ENCODE measurements around the gene SLC25A42. TPM values are rescaled to one million over a fixed set of nuclear protein-coding genes. Genes with fewer than 3 reads are reported as not detected.

SLC25A42 gene
- total RNA-seq, 2 donors from 2014 or later: 18.3 to 22.8 TPM

- ATAC-seq (no peak), DNase-seq (ENCODE audit: low spot score) (no peak)
- H3K4me3 Mint-ChIP-seq: no peak overlapping the region
- H3K9me3 Mint-ChIP-seq: no peaks in the 10 kb centered on the region
- no peaks in the 10 kb centered on the region for H3K27me3 Mint-ChIP-seq
- H3K4me1 Mint-ChIP-seq (ENCODE audit: low read depth in 2 of 2): peaks cover 0 to 3% of the 10 kb centered on the region in 2 donors
- no peak overlapping the region for H3K27ac Mint-ChIP-seq
- no peaks in the 10 kb centered on the region for H3K36me3 Mint-ChIP-seq
Measured at GRCh38 chr19:19054939-19055440, 8.8 kb upstream of the SLC25A42 start.

GRCh38 chr19:19055701-19056100, 8.1 kb upstream of the SLC25A42 start:
- peaks cover 0 to 3% of the 10 kb centered on the region in 2 donors for H3K4me1 Mint-ChIP-seq (ENCODE audit: low read depth in 2 of 2)
- ATAC-seq (no peak), DNase-seq (ENCODE audit: low spot score) (no peak)
- no peaks in the 10 kb centered on the region for H3K36me3 Mint-ChIP-seq
- no peak overlapping the region for H3K4me3 Mint-ChIP-seq
- H3K9me3 Mint-ChIP-seq: no peaks in the 10 kb centered on the region
- no peak overlapping the region for H3K27ac Mint-ChIP-seq
- no peaks in the 10 kb centered on the region for H3K27me3 Mint-ChIP-seq

- no peaks in the 10 kb centered on the region for H3K9me3 Mint-ChIP-seq
- no peak overlapping the region for H3K27ac Mint-ChIP-seq
- H3K36me3 Mint-ChIP-seq: no peaks in the 10 kb centered on the region
Measured at GRCh38 chr19:19056636-19057275, 7.0 kb upstream of the SLC25A42 start.

GRCh38 chr19:19057317-19057716, 6.5 kb upstream of the SLC25A42 start:
- H3K4me3 Mint-ChIP-seq: no peak overlapping the region
- no peaks in the 10 kb centered on the region for H3K36me3 Mint-ChIP-seq
- H3K9me3 Mint-ChIP-seq: no peaks in the 10 kb centered on the region
- peaks cover under 1 to 3% of the 10 kb centered on the region in 2 donors for H3K4me1 Mint-ChIP-seq (ENCODE audit: low read depth in 2 of 2)
- DNase-seq (ENCODE audit: low spot score) (no peak), ATAC-seq (no peak)
- no peak overlapping the region for H3K27ac Mint-ChIP-seq
- H3K27me3 Mint-ChIP-seq: no peaks in the 10 kb centered on the region

More at GRCh38 chr19:19056636-19057275, 7.0 kb upstream of the SLC25A42 start:
- DNase-seq (ENCODE audit: low spot score): no peak
- H3K4me1 Mint-ChIP-seq (ENCODE audit: low read depth in 2 of 2): peaks cover 0 to 3% of the 10 kb centered on the region in 2 donors
- H3K27me3 Mint-ChIP-seq: no peaks in the 10 kb centered on the region
- H3K4me3 Mint-ChIP-seq: no peak overlapping the region
- ATAC-seq: no peak

- Mint-ChIP-seq H3K4me3 (no peak overlapping the region), H3K27me3 (no peaks in the 10 kb centered on the region), H3K9me3 (no peaks in the 10 kb centered on the region), H3K27ac (no peak overlapping the region), H3K36me3 (no peaks in the 10 kb centered on the region), H3K4me1 (ENCODE audit: low read depth in 2 of 2) (peaks cover 5% of the 10 kb centered on the region in 2 donors)
- DNase-seq (ENCODE audit: low spot score) (no peak), ATAC-seq (no peak)
Measured at GRCh38 chr19:19057720-19058119, 6.1 kb upstream of the SLC25A42 start.

- Mint-ChIP-seq H3K27ac (no peak overlapping the region), H3K9me3 (no peaks in the 10 kb centered on the region), H3K36me3 (no peaks in the 10 kb centered on the region), H3K27me3 (no peaks in the 10 kb centered on the region), H3K4me1 (ENCODE audit: low read depth in 2 of 2) (peaks cover 6 to 17% of the 10 kb centered on the region in 2 donors), H3K4me3 (no peak overlapping the region)
- ATAC-seq (no peak), DNase-seq (ENCODE audit: low spot score) (no peak)
Measured at GRCh38 chr19:19059018-19059836, 4.6 kb upstream of the SLC25A42 start.

- no peaks in the 10 kb centered on the region for H3K27me3 Mint-ChIP-seq
- H3K4me1 Mint-ChIP-seq (ENCODE audit: low read depth in 2 of 2): peaks cover 14 to 25% of the 10 kb centered on the region in 2 donors
- no peaks in the 10 kb centered on the region for H3K9me3 Mint-ChIP-seq
- ATAC-seq (no peak), DNase-seq (ENCODE audit: low spot score) (no peak)
- H3K27ac Mint-ChIP-seq: no peak overlapping the region
- H3K4me3 Mint-ChIP-seq: no peak overlapping the region
- no peaks in the 10 kb centered on the region for H3K36me3 Mint-ChIP-seq
Measured at GRCh38 chr19:19059837-19060611, 3.8 kb upstream of the SLC25A42 start.

- DNase-seq (ENCODE audit: low spot score): no peak
- H3K4me3 Mint-ChIP-seq: no peak overlapping the region
- H3K27me3 Mint-ChIP-seq: no peaks in the 10 kb centered on the region
- H3K4me1 Mint-ChIP-seq (ENCODE audit: low read depth in 2 of 2): peaks cover 14 to 25% of the 10 kb centered on the region in 2 donors
- no peak for ATAC-seq
- H3K36me3 Mint-ChIP-seq: no peaks in the 10 kb centered on the region
- peak overlapping the region in 1 of 2 donors; percentile 37 for H3K27ac Mint-ChIP-seq
- no peaks in the 10 kb centered on the region for H3K9me3 Mint-ChIP-seq
Measured at GRCh38 chr19:19061506-19061905, 2.3 kb upstream of the SLC25A42 start.

- H3K9me3 Mint-ChIP-seq: no peaks in the 10 kb centered on the region
Measured at GRCh38 chr19:19062454-19063182, 1.2 kb upstream of the SLC25A42 start.

GRCh38 chr19:19064098-19064722, 416 bp downstream of the SLC25A42 start:
- H3K27ac Mint-ChIP-seq: peak overlapping the region; percentile 60 to 93
- ATAC-seq: no peak
- peaks cover 24 to 34% of the 10 kb centered on the region in 2 donors for H3K4me1 Mint-ChIP-seq (ENCODE audit: low read depth in 2 of 2)
- no peak for DNase-seq (ENCODE audit: low spot score)
- H3K27me3 Mint-ChIP-seq: no peaks in the 10 kb centered on the region
- H3K36me3 Mint-ChIP-seq: no peaks in the 10 kb centered on the region
- peak overlapping the region; percentile 83 for H3K4me3 Mint-ChIP-seq
- no peaks in the 10 kb centered on the region for H3K9me3 Mint-ChIP-seq

More at GRCh38 chr19:19062454-19063182, 1.2 kb upstream of the SLC25A42 start:
- no peaks in the 10 kb centered on the region for H3K27me3 Mint-ChIP-seq
- H3K4me1 Mint-ChIP-seq (ENCODE audit: low read depth in 2 of 2): peaks cover 18 to 32% of the 10 kb centered on the region in 2 donors
- no peaks in the 10 kb centered on the region for H3K36me3 Mint-ChIP-seq
- ATAC-seq: no peak
- peak overlapping the region; percentile 83 for H3K4me3 Mint-ChIP-seq
- DNase-seq (ENCODE audit: low spot score): no peak
- peak overlapping the region; percentile 60 to 93 for H3K27ac Mint-ChIP-seq

GRCh38 chr19:19064811-19065745, 1.3 kb downstream of the SLC25A42 start:
- no peak for DNase-seq (ENCODE audit: low spot score)
- peaks cover 30 to 34% of the 10 kb centered on the region in 2 donors for H3K4me1 Mint-ChIP-seq (ENCODE audit: low read depth in 2 of 2)

More at GRCh38 chr19:19064811-19065745, 1.3 kb downstream of the SLC25A42 start:
- no peak for ATAC-seq
- no peaks in the 10 kb centered on the region for H3K27me3 Mint-ChIP-seq
- H3K9me3 Mint-ChIP-seq: no peaks in the 10 kb centered on the region
- H3K27ac Mint-ChIP-seq: peak overlapping the region; percentile 60 to 93
- H3K36me3 Mint-ChIP-seq: no peaks in the 10 kb centered on the region
- H3K4me3 Mint-ChIP-seq: peak overlapping the region; percentile 83

Data from natural killer cell treated with Interleukin-12 subunit alpha and Interleukin-12 subunit beta and Interleukin-15 and Interleukin-18, amount 100 ng/mL, for 72 hours (primary cell).